Subcutaneous preadipocyte (primary cell): Measurements from ENCODE around the gene FLII. TPM values are rescaled to one million over a fixed set of nuclear protein-coding genes. Genes with fewer than 3 reads are reported as not detected.

Experiments
- total RNA-seq: library from RNA; depleted of rRNA; stranded (reverse); fragments of >200 nt; gene quantifications from 2 replicates; pipeline ENCODE4 v1.2.3, GENCODE V29; 2012

The FLII gene
- total RNA-seq: 257 and 272 TPM in 2 replicates

GRCh38 chr17:18258356-18259038 is at the start of gene FLII:
TSS of gene FLII (minus strand) at chr17:18258738. CDS start at chr17:18258690, 48 bp downstream.

GRCh38 chr17:18260332-18261145 is 2.0 kb upstream of the FLII start, which contains the start of gene MIEF2:
TSS of gene MIEF2 (plus strand) at chr17:18260662. CDS start at chr17:18262721, 2,059 bp downstream.

GRCh38 chr17:18225121-18225641 is 33.4 kb downstream of the FLII start, which contains the start of gene LLGL1:
TSS of gene LLGL1 (plus strand) at chr17:18225635. CDS start at chr17:18225683, 48 bp downstream.

Other genes starting within 250 kb of the FLII start
- 16.6 and 20.6 TPM in 2 replicates for gene ATPAF2, start 219.6 kb downstream of the FLII start, total RNA-seq
- 9.6 and 9.8 TPM in 2 replicates for gene GID4, start 219.3 kb downstream of the FLII start, total RNA-seq
- gene DRG2, start 170.8 kb downstream of the FLII start, total RNA-seq: 38.6 and 46.9 TPM in 2 replicates
- gene MYO15A, start 150.0 kb downstream of the FLII start, total RNA-seq: 0.20 and 1.1 TPM in 2 replicates
- 76.8 and 96.6 TPM in 2 replicates for gene ALKBH5, start 74.9 kb downstream of the FLII start, total RNA-seq
- 43.4 and 46.1 TPM in 2 replicates for gene LLGL1, start 33.1 kb downstream of the FLII start, total RNA-seq
- gene MIEF2, start 1.9 kb upstream of the FLII start, total RNA-seq: 6.5 and 9.9 TPM in 2 replicates
- 22.8 and 42.4 TPM in 2 replicates for gene TOP3A, start 56.3 kb upstream of the FLII start, total RNA-seq
- 15.1 and 20.3 TPM in 2 replicates for gene SMCR8, start 56.6 kb upstream of the FLII start, total RNA-seq
- gene SHMT1, start 104.8 kb upstream of the FLII start, total RNA-seq: 18.2 and 29.0 TPM in 2 replicates
- not detected in 2 replicates for gene EVPLL, start 119.0 kb upstream of the FLII start, total RNA-seq
- gene LGALS9C, start 218.1 kb upstream of the FLII start, total RNA-seq: not detected in 2 replicates